Activated CD4-positive, alpha-beta T cell treated with anti-CD3 and anti-CD28 coated beads, Interleukin-2, Interleukin-6, amounts not matched to agents 100 ng/mL and 50 ng/mL, durations not matched to agents 16 hours and 8 hours (primary cell): ENCODE results near the gene KCNE4.
"Not testable (repeated sequence)": the region's sequence is repeated elsewhere in the genome, so short reads cannot be mapped to it uniquely, and the experiment has no call there.

Source experiments
- DNase-seq: peaks from one replicate; pipeline ENCODE4 v3.0.0-alpha.2; 2020

KCNE4 gene

DNA sequence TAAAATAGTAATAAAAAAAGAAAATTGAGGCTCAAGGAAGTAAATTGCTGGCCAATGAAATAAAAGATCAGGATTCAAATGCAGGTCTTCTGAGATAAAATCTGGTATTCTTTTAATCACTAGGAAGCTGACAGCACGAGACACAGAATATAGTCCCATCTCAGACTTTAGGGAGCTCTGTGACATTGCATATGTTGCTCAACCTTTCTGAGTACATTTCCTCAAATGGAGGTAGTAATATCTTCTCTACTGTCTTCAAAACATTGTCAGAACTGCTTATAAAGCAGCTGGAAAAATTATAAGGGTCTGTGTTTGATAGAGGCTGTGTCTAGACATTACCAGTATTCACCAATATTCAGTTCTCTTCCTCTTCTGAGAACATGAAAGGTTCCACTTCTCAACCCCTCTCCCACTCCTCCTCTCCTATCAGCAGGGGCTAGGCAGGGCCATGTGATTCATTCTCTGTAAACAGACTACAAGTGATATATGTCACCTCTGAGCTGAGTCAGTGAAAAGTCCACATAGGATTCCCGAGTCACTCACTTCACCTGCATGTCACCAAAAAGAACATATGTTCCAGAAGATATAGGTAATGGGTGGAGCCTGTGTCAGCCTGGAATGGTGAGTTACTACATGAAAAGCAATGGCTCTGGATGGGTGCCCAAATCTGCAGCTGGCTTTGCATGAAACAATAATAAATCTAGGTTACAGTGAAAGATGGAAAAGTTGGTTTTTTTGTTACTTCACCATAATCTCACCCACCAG lies 7.1 kb downstream of the KCNE4 start:
- no peak for DNase-seq

DNA sequence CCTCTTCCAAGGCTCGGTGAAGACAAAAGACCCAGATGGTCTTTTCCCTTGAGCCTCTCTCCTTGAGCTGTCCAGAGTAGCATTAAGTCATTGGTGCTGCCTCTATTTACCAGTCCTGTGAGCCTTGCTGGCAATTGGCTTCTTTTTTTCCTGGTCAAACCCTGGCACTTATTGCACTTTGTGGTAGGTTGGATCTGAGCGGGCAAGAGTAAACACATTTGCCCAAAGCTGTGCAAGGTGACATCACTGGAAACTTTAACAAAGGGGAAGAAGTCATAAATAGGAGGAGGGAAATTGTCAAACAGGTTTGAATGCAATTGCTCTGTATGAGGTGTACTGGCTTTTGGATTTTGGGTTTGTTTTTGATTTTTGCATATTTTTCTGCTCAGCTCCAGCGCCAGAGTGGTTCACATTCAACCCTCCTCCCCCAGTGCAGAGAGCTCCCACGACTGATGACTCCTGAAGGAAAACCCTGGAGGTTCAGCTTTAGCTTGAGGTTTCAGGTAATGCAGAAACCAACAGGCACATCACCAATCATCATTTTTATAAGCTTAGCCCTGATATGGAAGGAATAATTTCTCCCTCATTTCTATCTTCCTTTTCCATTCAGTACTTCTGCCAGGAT lies 8.3 kb downstream of the KCNE4 start:
- no peak for DNase-seq

DNA sequence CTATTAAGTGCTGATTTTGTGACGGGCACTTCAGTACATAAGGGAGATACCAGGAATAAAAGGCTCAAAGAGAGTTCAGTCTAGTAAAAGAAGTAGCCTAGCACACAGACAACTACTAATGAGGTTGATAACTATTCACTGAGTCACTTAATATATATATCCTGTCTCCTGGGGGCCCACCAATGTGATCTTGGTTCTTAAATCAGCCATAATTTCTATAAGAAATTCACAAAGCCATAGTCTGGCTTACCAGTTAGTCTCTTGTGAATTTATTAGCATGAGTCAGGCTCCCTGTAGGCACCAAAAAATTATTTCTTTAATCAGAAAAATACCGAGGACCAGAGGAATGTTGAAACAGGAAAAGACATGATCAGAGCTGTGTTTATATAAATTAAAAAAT lies 10.4 kb downstream of the KCNE4 start:
- no peak for DNase-seq

DNA sequence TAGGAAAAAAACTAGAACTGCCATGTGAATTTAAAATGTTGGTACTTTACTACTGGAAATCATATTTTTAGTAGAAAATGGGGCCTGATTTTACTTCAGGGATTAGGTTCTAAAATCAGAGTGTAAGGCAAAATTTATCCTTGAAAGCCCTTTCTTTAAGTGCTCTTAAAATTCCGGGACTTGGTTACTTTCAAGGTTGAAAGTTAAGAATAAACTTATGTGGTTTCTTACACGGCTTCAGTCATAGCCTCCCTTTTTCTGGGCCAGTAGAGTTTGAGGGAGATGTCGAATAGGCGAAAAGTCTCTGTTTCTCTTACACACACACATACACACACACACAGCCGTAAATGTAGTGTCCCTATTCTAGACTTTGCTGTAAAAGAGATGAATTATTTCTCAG lies 13.1 kb downstream of the KCNE4 start:
- no peak for DNase-seq

DNA sequence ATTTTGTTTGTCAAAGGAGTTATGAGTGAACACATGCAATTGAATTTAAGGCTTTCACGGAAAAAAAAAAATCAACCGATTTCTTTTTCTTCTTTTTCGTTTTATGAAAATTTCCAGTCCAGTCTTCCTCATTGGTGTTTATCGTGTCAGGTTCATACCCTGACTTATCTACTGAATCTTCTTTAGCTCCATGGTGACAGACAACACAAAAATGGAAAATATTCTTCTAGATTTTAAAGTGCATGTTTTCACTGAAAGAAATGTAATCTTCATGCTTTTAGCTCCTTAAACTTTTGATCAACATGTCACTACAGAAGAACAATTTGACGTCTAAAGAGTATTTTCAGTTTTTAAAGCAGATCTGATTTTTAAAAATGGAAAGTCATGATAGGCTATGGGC lies 14.7 kb downstream of the KCNE4 start:
- no peak for DNase-seq

DNA sequence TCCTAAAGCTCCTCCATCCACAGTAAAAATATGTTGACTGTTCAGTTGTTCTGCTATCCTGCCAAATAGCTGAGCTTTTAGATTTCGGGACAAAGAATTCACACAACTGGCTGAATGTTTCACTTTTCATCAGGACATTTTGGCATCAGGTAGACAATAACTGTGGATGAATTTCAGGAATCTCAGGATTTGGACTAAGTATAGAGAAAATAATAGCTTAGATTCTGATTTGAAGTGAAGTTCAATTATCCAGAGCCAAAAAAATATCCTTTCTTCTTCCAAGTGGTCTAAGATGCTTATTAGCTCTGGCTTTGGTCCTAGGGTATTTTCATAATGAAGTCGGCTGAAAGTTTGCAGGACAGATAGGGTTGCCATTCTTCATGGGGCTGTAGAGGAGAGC lies 16.1 kb downstream of the KCNE4 start:
- DNase-seq, result no peak

DNA sequence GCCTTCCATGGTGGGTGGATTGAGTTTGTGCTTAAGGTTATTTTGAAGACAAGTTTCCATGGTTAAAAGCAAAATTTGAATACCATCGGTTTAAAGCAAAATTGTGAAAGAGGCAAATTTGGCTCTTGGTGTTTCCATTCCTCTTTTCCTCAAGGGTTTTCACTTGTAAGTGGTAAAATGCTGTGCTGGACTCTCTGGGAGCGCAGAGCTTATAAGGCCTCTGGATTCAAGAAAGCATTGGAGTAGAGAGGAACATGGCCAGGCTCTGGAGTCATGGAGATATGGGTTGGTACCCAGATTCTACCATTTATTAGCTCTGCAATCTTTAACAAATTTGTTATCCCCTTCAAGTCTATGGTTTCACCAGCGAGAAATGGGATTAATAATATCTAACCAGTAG lies 17.5 kb downstream of the KCNE4 start:
- no peak for DNase-seq

DNA sequence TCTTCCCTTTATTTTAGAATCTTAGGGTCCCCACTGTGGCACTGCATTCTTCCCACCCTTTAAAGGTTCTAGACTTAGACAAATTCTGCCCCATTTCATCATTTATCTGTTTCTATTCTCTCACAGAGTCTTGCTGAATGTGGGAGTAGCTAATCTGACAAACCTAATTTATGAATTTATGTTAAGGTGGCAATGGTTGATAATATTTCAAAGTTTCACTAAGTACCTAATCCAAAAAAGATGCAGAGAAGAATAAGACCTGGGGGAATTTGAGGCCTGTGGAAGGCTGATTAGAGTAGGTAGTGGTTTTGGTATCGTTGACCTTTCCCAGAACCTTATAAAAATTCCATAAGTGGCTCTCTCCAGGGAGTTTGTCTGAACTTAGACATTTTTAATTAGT lies 18.0 kb downstream of the KCNE4 start:
- DNase-seq, result no peak

DNA sequence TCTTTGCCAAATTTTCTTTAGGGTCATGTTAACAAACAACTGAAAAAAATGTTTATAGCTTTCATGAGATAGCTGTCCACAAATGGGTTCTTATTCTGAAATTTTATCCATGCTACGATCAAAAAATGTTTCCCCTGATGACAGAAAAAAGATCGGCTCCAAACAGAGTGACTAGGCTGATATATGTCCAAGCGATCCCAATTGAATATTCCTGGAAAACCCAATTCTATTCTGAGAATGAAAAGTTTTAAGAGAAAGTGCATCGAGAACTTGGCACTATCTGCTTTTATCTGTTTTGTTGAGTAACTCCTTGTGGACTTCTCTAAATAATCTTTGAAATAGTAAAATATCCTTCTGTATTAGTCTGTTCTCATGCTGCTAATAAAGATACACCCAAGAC lies 19.1 kb downstream of the KCNE4 start:
- no peak for DNase-seq

DNA sequence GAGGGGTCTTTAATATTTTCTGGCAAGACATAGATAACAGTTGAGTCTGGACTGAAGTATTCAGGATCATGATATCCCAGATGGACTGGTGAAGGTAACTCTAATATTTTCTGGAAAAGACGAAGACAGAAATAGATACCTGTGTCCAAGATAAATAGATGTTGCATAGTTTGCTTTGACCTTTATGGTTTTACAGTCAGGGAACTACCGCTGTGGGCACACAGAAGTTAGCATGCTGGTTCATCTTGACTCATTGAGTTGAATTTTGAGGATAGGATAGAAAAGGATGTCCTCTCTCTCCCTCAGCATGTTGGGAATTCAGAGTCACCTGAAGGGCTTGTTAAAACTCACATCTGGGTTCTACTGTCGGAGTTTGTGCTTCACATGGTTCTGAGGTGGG lies 20.8 kb downstream of the KCNE4 start:
- DNase-seq, result no peak

DNA sequence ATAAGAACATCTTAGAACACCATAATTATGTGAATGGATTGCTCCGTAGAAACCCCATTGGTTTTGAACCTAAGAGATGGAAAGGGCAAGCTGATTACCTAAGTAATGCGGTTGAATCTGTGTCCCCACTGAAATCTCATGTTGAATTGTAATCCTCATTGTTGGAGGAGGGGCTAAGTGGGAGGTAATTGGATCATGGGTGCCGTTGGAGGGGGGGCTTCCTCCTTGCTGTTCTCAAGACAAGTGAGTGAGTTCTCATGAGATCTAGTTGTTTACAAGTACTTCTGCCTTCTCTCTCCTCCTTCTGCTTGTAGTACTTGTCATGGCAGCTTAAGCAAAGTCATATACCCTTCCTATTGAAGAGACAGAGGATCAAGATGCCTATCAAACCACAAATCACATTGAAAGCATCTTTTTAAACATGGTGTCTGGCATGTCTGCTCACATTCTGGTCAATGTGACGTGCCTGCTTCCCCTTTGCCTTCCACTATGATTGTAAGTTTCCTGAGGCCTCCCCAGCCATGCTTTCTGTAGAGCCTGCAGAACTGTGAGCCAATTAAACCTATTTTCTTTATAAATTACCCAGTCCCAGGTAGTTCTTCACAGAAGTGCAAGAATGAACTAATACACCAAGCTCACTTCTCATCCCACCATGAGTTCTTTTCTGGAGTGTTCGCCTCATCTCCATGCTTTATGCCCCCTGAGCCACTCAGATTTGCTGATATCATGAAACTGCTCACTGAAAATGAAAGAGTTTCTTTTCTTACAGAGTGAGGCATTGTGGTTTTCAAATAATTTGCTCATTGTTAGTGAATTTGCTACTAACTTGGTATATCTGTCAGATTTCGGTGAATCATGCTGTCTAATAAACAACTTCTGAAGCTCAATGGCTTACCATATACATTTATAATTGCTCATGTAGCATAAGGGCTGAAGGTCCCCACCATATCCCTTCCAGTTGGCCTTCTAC lies 23.6 kb downstream of the KCNE4 start:
- peak; percentile 35 for DNase-seq

DNA sequence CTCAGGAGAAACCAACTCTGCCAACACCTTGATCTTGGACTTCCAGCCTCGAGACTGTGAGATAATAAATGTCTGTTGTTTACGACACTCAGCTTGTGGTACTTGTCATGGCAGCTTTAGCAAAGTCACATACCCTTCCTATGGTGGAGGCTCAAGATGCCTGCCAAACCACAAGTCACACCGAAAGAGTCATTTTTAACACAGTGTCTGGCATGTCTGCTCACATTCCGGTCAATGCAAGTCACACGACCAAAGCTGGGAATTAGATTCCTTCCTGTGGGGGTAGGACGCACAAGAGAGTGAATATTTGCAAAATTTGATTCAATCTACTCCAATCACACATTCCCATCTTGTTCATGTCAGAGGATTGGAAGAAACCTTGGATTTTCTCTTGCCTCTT lies 24.6 kb downstream of the KCNE4 start:
- DNase-seq, result no peak

DNA sequence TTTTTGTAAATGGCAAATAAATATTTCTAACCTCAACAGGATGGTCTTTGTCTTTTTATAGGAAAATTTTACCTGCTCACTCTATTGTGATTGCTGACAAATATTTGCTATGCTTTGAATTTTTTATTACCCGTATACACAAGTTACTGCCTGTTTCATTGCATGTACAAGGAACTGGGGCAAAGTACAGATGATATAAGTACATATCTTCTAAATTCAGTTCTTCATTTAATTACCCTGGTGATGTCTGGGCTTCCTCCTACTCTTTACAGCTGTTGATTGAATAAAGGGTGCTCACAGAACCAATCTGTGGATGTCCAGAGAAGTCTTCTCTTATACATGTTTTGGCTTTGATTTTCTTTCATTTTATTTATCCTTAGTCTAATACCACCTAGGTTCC lies 26.5 kb downstream of the KCNE4 start:
- no peak for DNase-seq

DNA sequence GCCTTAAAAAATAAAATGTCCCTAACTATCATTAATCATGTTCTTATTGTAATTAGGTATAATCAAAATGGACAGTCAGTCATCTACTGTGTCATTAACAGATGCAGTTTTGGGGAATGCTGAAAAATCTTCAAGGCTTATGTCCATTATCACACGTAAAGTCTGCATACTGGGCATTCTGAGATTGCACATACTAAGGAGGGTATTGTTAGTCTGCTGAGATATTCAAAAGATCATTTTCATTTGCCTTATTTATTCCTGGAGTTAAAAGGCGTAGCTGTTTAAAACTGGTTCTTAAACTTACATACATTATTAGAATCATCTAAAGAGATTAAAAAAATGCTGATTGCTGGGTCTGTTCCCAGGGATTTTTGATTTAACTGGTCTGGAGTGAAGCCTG lies 27.4 kb downstream of the KCNE4 start:
- no peak for DNase-seq

DNA sequence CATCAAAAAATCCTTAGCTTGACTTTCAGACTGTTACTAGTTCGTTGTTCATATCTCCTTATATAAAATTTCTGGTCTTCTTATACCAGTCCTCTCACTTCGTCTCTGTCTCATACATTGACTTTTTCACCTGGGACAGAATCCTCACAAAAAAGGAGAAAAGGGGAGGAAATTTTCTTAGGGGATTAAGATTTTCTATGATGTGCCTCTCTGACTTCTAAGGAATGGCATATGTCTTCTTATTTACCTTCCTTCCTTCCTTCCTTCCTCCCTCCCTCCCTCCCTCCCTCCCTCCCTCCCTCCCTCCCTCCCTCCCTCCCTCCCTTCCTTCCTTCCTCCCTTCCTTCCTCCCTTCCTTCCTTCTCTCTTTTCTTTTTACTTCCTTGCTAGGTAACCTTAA lies 27.9 kb downstream of the KCNE4 start:
- no peak for DNase-seq

DNA sequence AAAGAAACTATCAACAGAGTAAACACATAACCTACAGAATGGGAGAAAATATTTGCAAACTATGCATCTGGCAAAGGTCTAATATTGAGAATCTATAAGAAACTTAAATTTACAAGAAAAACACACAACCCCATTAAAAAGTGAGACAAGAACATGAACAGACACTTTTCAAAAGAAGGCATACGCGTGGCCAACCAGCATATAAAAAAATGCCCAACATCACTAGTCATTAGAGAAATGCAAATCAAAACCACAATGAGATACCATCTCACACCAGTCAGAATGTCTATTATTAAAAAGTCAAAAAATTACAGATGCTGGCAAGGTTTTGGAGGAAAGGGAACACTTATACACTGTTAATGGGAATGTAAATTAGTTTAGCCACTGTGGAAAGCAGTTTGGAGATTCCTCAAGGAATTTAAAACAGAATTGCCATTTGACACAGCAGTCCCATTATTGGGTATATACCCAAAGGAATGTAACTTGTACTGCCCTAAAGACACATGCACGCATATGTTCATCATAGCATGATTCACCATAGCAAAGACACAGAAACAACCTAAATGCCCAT lies 28.9 kb downstream of the KCNE4 start:
- DNase-seq, result not testable (repeated sequence)

DNA sequence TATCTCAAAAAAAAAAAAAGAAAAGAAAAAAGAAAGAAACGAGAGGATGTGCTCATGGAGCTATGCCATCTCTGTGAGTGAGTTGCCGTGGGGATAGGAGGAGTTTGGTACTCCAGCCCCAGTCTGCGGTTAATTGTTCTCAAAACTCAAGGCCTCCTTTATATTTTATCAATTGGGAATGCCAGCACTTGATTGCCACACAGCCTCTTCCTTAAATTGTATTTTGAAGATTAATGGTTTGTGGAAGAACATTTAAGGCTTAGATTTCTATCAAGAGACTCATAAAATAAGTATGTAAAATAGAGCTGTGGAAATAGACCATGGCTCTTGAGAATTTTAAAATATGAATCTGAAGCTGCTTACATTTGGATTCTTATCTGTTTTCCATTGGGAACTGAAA lies 29.8 kb downstream of the KCNE4 start:
- no peak for DNase-seq

DNA sequence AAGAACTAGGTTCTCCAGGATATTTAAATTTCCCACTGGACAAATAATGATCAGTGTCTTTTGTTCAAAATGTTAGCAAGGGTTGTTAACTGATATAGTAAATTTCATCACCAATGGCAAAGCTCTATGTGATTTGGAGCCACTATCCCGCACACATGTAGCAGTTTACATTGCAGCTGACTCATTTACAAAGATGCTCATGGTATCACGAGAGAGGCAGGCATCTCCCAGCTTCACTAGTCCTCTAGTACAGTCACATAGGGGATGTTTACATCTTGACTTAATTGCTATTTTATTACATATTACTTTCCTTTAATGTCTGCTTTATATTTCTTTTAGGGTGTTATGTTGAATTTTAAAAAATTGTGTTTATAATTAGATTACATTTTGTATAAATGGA lies 30.7 kb downstream of the KCNE4 start:
- no peak for DNase-seq

DNA sequence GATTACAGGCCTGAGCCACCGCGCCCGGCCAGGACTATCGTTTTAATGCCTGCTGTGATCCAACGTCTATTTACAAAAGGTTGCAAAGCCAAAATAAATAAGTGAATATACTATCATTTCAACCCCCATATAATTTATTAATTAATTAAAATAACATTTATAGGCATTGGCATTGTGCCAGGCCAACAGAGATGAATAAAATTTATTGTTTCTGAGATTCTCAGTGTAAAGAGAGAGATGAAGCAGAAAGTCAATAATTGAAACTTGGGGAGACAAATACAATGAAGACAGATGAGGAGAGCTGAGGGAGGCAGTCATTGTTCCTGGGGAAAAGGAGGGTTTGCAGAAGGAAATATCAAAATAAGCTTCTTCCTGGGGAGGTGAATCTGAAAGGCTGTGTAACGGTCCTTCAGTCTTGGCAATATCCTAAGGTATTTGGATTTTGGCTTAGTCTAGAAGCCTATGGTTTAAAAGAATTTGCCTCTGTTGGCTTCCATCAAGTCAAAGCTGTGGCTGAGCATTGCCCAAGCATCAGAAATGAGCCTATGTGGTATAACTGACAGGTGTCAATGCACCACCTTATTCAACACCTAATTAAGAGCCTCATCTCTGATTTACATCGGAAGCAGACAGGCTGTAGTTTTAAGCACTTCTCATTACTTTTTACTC lies 31.5 kb downstream of the KCNE4 start:
- no peak for DNase-seq

DNA sequence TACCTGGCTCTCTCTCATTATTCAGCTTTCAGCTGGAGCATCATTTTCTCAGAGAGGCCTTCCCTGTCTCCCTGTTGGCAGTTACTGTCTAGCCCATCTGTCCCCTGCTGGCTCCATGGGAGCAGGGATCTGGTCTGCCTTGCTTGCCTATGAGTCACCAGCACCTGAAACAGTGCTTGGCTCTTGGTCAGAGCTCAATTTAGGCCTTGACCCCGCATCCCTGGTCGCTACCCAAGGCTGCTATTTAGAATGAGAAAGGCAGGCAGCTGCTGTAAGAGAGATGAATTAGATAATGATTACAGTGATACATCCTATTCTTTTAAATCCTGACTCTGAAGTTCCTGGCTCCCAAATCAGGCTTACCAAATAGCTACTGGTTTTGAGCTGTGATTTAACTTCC lies 32.9 kb downstream of the KCNE4 start:
- DNase-seq, result no peak

DNA sequence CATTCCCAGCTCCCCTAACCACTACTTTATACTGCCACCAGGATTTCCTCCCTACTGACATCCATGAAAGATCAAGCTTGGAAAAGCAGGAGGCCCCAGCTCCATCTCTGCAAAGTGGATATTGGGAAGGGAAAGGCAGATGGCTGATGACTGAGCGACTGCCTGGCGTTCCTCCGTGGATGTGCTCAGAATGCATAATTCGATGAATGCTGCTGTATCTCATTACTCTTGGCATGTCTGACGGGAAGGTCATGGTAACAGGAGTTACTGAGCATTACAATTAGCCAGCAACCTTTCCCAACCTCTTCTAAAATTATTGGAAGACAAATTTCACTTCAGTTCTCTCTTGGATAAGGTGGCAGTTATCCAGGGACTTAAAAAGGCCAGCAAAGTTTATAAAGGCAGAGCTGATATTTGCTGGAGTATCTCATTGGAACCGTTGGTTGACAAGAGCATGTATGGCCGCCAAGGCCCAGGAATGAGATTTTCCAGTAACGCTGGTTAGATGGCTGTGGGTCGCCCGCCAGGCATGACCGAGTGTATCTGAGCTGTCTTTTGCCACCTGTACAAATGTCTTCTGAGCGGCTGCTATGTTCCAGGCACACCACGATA lies 34.5 kb downstream of the KCNE4 start:
- DNase-seq, result no peak

DNA sequence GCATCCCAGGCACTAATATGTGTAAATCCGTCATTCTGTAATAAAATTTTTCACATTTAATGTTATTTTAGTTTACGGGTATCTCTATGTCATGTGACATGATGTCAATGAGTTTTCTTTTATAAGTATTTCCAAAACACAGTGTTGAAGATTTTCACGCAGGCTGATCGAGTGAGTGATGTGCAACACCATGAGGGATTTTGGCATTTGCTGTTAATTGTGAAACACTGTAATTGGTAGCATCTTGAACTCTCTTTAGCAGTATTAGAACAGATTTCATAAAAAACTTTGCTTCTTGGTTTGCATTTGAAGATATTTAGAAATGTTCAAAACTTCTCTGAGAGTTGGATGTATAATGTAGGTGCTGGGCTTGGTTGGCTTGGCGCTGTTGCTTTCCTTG lies 35.5 kb downstream of the KCNE4 start:
- no peak for DNase-seq
